NCI-H2171 (cell line): ENCODE results near the gene BPIFB6.
"Not testable (repeated sequence)": the region's sequence is repeated elsewhere in the genome, so short reads cannot be mapped to it uniquely, and the experiment has no call there.

Experiments used
- DNase-seq: peaks from one replicate; lab custom pipeline; 2025; lab: John Stamatoyannopoulos, UW

Gene BPIFB6

GRCh38 chr20:33030569-33030968 is 879 bp upstream of the BPIFB6 start:
- DNase-seq, result no peak

- no peak for DNase-seq
Measured at GRCh38 chr20:33032555-33032954, 1.1 kb downstream of the BPIFB6 start.

GRCh38 chr20:33033381-33033780 is 1.9 kb downstream of the BPIFB6 start:
- no peak for DNase-seq

GRCh38 chr20:33034115-33034514 is 2.7 kb downstream of the BPIFB6 start:
- DNase-seq, result no peak

GRCh38 chr20:33034901-33035492 is 3.5 kb downstream of the BPIFB6 start:
- DNase-seq, result no peak

GRCh38 chr20:33037456-33037855 is 6.0 kb downstream of the BPIFB6 start:
- no peak for DNase-seq

GRCh38 chr20:33038243-33038642 is 6.8 kb downstream of the BPIFB6 start:
- no peak for DNase-seq

GRCh38 chr20:33042430-33042829 is 11.0 kb downstream of the BPIFB6 start:
- no peak for DNase-seq

GRCh38 chr20:33042983-33043730 is 11.7 kb downstream of the BPIFB6 start:
- DNase-seq, result no peak

GRCh38 chr20:33043731-33044181 is 12.3 kb downstream of the BPIFB6 start:
- no peak for DNase-seq

- DNase-seq, result not testable (repeated sequence)
Measured at GRCh38 chr20:33045129-33045721, 13.8 kb downstream of the BPIFB6 start.

GRCh38 chr20:33046412-33046811 is 15.0 kb downstream of the BPIFB6 start:
- no peak for DNase-seq

GRCh38 chr20:33051333-33051732 is 19.9 kb downstream of the BPIFB6 start:
- DNase-seq, result no peak

GRCh38 chr20:33053291-33054106 is 22.1 kb downstream of the BPIFB6 start, which contains the start of gene BPIFB3:
Gene BPIFB3 (plus strand): TSS chr20:33053903. CDS start chr20:33055436, 1,533 bp downstream.
- DNase-seq, result no peak

- no peak for DNase-seq
Measured at GRCh38 chr20:33054381-33054780, 22.9 kb downstream of the BPIFB6 start.

- DNase-seq, result no peak
Measured at GRCh38 chr20:33054791-33055190, 23.3 kb downstream of the BPIFB6 start.

GRCh38 chr20:33059136-33059535 is 27.7 kb downstream of the BPIFB6 start:
- no peak for DNase-seq

- no peak for DNase-seq
Measured at GRCh38 chr20:33059741-33060390, 28.4 kb downstream of the BPIFB6 start.

- DNase-seq, result no peak
Measured at GRCh38 chr20:33061658-33062028, 30.2 kb downstream of the BPIFB6 start.

- no peak for DNase-seq
Measured at GRCh38 chr20:33062105-33062824, 30.8 kb downstream of the BPIFB6 start.

GRCh38 chr20:33062825-33063149 is 31.3 kb downstream of the BPIFB6 start:
- DNase-seq, result no peak
